Left lung (tissue), 10 donors: ENCODE measurements around the gene AKAP13. TPM values are rescaled to one million over a fixed set of nuclear protein-coding genes. Genes with fewer than 3 reads are reported as not detected.
"Not testable (repeated sequence)": the region's sequence is repeated elsewhere in the genome, so short reads cannot be mapped to it uniquely, and the experiment has no call there.

Experiments used
- ATAC-seq: fragments of 200-7000 bp; cut with Tn5 transposase; one replicate; pipeline ENCODE4 v1.9.1; 2020; ENCODE audit warnings: moderate library complexity
- DNase-seq, 4 donors: peaks; one replicate each; pipeline ENCODE4 v3.0.0-alpha.2; 2013 to 2020
- H3K27ac ChIP-seq, 2 donors: fragments of 200-600 bp; sonication (generic) in 1 of 2; one replicate each; pipeline versions ENCODE4 v1.5.0 to v1.8.0; 2020 to 2021
- H3K27me3 ChIP-seq, 2 donors: fragments of 200-600 bp; sonication (generic) in 1 of 2; one replicate each; pipeline versions ENCODE4 v1.5.0 to v1.8.0; 2020 to 2021
- H3K36me3 ChIP-seq, 2 donors: fragments of 200-600 bp; sonication (generic) in 1 of 2; one replicate each; pipeline versions ENCODE4 v1.5.0 to v1.8.0; 2020 to 2021
- H3K4me1 ChIP-seq, 2 donors: fragments of 200-600 bp; one replicate each; pipeline ENCODE4 v1.8.0; 2021
- H3K4me3 ChIP-seq, 2 donors: fragments of 200-600 bp; sonication (generic) in 1 of 2; one replicate each; pipeline versions ENCODE4 v1.5.0 to v1.8.0; 2020 to 2021; ENCODE audit warnings: mild to moderate bottlenecking in 1 of 2
- H3K9me3 ChIP-seq, 2 donors: fragments of 200-600 bp; sonication (generic) in 1 of 2; one replicate each; pipeline versions ENCODE4 v1.5.0 to v1.8.0; 2020 to 2021
- intact Hi-C, 2 donors: fragments of 100-400 bp; cut with DNase I; formaldehyde crosslinking; loops; one replicate each; pipeline versions ENCODE4 v1.11.2 to v1.14.2; 2022
- polyA plus RNA-seq, 6 donors: library from polyadenylated mRNA; unstranded; fragments of 120-200 nt; gene quantifications; one replicate each; pipeline ENCODE4 v1.2.1, GENCODE V29; 2013; ENCODE audit not compliant: insufficient read length in 6 of 6
- total RNA-seq, 2 donors: library from RNA; stranded (reverse); fragmentation: NEBNext Ultra II Directional; extraction: Animal tissue kit (Norgen Biotek cat#: 25700); gene quantifications; one replicate each; pipeline ENCODE4 v1.2.1, GENCODE V29; 2021
- TF ChIP-seq, protein P1 (sequence below), 2 donors: fragments of 200-600 bp; sonication (generic) in 1 of 2; IDR thresholded peaks; one replicate each; pipeline versions ENCODE4 v1.5.0 to v1.8.0; 2021; ENCODE audit warnings: antibody characterized with exemption in 2 of 2
- donor health status: DM: no; HTN: yes; CAD: no.
- donor health status: DM: no; HTN: no; CAD: no.

Gene AKAP13
- total and polyA plus RNA-seq, 8 donors = 93.6 to 346 (median 102) TPM

DNA sequence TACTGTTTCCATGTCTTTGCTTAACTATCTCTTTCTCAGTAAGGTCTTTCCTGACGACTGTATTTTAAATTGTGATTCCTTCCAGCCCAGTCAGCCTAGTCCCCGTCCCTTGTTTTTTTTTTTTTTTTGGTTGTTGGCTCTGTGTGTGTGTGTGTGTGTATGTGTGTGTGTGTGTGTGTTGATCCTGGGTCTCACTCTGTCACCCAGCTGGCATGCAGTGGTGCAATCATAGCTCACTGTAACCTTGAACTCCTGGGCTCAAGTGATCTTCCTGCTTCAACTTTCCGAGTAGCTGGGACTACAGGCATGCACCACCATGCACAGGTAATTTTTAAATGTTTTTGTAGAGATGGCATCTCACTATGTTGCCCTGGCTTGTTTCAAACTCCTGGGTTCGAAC is 31.3 kb upstream of the AKAP13 start:
- H3K27ac ChIP-seq, H3K4me3 ChIP-seq, DNase-seq, H3K36me3 ChIP-seq, H3K4me1 ChIP-seq, H3K9me3 ChIP-seq, intact Hi-C loops, H3K27me3 ChIP-seq, ATAC-seq: not testable (repeated sequence)

DNA sequence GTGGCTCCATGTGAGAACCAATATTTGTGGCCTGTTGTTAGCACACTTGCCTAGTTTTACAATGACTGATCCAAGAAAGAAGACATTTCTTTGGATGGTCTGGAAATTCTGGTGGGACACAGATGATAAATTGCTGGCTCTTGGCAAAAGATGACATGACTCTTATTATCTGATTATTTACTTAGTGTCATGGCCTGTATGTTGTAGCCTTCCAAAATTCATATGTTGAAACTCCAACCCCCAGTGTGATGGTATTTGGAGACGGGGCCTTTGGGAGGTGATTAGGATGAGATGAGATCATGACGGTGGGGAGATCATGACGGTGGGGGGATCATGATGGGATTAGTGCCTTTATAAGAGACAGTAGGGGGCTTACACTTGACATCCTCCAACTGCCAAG is 30.0 kb upstream of the AKAP13 start:
- Histone ChIP-seq H3K27me3 (no peaks in the 10 kb centered on the region), H3K4me1 (no peaks in the 10 kb centered on the region), H3K4me3 (no peak overlapping the region), H3K27ac (no peak overlapping the region), H3K9me3 (no peaks in the 10 kb centered on the region), H3K36me3 (no peaks in the 10 kb centered on the region)
- DNase-seq = no peak
- ATAC-seq = no peak
- intact Hi-C loops = no loop called here
- TF ChIP-seq, protein P1, sequence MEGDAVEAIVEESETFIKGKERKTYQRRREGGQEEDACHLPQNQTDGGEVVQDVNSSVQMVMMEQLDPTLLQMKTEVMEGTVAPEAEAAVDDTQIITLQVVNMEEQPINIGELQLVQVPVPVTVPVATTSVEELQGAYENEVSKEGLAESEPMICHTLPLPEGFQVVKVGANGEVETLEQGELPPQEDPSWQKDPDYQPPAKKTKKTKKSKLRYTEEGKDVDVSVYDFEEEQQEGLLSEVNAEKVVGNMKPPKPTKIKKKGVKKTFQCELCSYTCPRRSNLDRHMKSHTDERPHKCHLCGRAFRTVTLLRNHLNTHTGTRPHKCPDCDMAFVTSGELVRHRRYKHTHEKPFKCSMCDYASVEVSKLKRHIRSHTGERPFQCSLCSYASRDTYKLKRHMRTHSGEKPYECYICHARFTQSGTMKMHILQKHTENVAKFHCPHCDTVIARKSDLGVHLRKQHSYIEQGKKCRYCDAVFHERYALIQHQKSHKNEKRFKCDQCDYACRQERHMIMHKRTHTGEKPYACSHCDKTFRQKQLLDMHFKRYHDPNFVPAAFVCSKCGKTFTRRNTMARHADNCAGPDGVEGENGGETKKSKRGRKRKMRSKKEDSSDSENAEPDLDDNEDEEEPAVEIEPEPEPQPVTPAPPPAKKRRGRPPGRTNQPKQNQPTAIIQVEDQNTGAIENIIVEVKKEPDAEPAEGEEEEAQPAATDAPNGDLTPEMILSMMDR (IDR thresholded peaks at IDR 0.05) = no peak

DNA sequence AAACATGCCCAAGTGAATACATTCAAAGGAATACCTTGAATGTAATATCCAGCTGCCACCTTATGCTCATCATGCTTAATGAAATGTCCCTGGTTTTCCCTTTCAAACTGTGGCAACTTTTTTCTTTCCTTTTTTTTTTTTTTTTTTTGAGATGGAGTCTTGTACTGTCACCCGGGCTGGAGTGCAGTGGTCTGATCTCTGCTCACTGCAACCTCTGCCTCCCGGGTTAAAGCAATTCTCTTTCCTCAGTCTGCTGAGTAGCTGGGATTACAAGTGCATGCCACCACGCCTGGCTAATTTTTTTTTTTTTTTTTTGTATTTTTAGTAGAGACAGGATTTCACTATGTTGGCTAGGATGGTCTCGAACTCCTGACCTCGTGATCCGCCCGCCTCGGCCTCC is 28.9 kb upstream of the AKAP13 start:
- H3K27me3 ChIP-seq, DNase-seq, H3K27ac ChIP-seq, H3K9me3 ChIP-seq, H3K4me1 ChIP-seq, ATAC-seq, intact Hi-C loops, H3K4me3 ChIP-seq, H3K36me3 ChIP-seq: not testable (repeated sequence)

DNA sequence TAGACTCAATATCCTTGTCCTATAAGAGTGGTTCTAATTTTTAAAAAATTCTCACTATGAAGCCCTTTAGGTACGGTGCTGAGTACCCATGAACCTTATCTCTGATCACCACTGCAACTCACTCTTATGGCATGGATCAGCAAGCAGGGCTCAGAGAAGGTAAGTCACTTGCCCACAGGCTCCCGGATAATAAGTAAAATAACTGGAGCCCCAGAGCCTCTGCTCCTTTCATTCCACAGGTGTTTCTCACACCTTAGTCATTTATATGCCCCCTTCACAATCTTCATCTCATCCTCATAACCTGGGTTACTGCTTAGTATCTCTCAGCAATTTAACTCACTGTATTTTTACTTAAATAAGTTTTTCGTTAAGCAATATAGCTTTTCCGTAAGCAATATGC is 28.4 kb upstream of the AKAP13 start:
- no peak overlapping the region for H3K4me3 ChIP-seq
- ATAC-seq (no peak), DNase-seq (no peak)
- no peaks in the 10 kb centered on the region for H3K9me3 ChIP-seq
- H3K36me3 ChIP-seq = no peaks in the 10 kb centered on the region
- TF ChIP-seq, protein P1 (IDR thresholded peaks at IDR 0.05) = no peak
- no peak overlapping the region for H3K27ac ChIP-seq
- intact Hi-C loops = no loop called here
- H3K27me3 ChIP-seq = no peaks in the 10 kb centered on the region
- no peaks in the 10 kb centered on the region for H3K4me1 ChIP-seq

DNA sequence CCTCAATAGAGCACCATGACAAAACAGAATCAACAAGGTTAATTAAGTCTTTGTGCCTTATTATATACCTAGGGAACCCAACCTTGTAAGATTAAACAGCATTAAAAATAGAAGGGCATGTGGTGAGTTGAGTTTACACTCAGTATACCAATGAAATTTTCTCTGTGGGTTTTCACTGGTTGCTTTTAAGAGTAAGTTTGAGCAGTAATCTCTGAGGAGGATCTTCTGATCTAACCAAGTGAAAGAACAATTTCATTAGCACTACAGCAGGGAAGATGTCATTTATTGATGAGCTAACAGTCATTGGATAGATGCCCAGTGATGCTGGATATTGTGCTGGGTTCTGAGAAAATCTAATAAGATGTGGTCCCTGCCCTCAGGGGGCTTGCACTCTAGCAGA is 26.9 kb upstream of the AKAP13 start:
- Histone ChIP-seq H3K4me3 (no peak overlapping the region), H3K27ac (no peak overlapping the region), H3K36me3 (no peaks in the 10 kb centered on the region), H3K27me3 (no peaks in the 10 kb centered on the region), H3K9me3 (no peaks in the 10 kb centered on the region), H3K4me1 (peaks cover 11 to 14% of the 10 kb centered on the region in 2 donors)
- ATAC-seq = no peak
- intact Hi-C loops = no loop called here
- no peak for DNase-seq
- TF ChIP-seq, protein P1 (IDR thresholded peaks at IDR 0.05) = no peak

DNA sequence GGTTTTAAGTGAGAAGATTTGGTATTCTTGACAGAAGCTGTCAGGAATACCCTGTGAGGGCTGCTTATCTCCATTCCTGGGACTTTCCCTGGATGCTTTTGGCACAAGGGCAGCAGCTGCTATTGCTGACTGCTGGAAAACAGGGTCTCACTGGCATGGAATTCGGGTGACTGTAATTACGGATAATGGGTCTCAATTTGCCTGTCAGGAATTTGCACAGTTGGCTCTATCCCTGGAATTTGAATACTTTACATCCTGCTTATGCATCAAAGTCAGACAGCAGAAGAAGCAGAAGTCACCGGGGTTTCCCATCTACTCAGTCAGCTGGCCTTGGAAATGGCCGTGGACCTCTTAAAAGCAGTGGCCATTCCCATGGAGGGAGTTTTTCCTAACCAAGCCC is 25.9 kb upstream of the AKAP13 start:
- TF ChIP-seq, protein P1 (IDR thresholded peaks at IDR 0.05) = no peak
- Histone ChIP-seq H3K4me1 (peaks cover 11 to 15% of the 10 kb centered on the region in 2 donors), H3K9me3 (no peaks in the 10 kb centered on the region), H3K4me3 (no peak overlapping the region), H3K36me3 (no peaks in the 10 kb centered on the region), H3K27ac (no peak overlapping the region), H3K27me3 (no peaks in the 10 kb centered on the region)
- ATAC-seq (no peak), DNase-seq (no peak)
- intact Hi-C loops = no loop called here
